Hepatocyte (in vitro differentiated cells): ENCODE results near the gene RASA4. TPM values are rescaled to one million over a fixed set of nuclear protein-coding genes. Genes with fewer than 3 reads are reported as not detected.
"Not testable (repeated sequence)": the region's sequence is repeated elsewhere in the genome, so short reads cannot be mapped to it uniquely, and the experiment has no call there.

Experiments used
- DNase-seq: peaks from one replicate; pipeline ENCODE4 v3.0.0-alpha.2; 2016; ENCODE audit warnings: low spot score
- H2AFZ ChIP-seq: fragments of 200-600 bp; sonication (generic); 2 replicates; pipeline ENCODE4 v1.6.0; 2016; ENCODE audit warnings: antibody characterized with exemption, mild to moderate bottlenecking
- H3K27ac ChIP-seq: fragments of 200-600 bp; sonication (generic); 2 replicates; pipeline ENCODE4 v1.5.1; 2016; ENCODE audit warnings: mild to moderate bottlenecking
- H3K27me3 ChIP-seq: fragments of 200-600 bp; sonication (generic); 2 replicates; pipeline ENCODE4 v1.6.1; 2016
- H3K36me3 ChIP-seq: fragments of 200-600 bp; sonication (generic); replicated peaks from 2 replicates; pipeline ENCODE4 v1.5.1; 2016; ENCODE audit warnings: low read depth; ENCODE audit not compliant: insufficient read depth
- H3K4me1 ChIP-seq: fragments of 200-600 bp; sonication (generic); 2 replicates; pipeline ENCODE4 v1.5.1; 2016; ENCODE audit warnings: mild to moderate bottlenecking, moderate library complexity; ENCODE audit not compliant: insufficient read depth
- H3K4me2 ChIP-seq: fragments of 200-600 bp; sonication (generic); 2 replicates; pipeline ENCODE4 v1.6.0; 2016
- H3K4me3 ChIP-seq: fragments of 200-600 bp; sonication (generic); 2 replicates; pipeline ENCODE4 v1.5.1; 2016; ENCODE audit warnings: mild to moderate bottlenecking
- H3K79me2 ChIP-seq: fragments of 200-600 bp; sonication (generic); 2 replicates; pipeline ENCODE4 v1.6.0; 2017; ENCODE audit warnings: mild to moderate bottlenecking
- H3K9me2 ChIP-seq: fragments of 200-600 bp; sonication (generic); replicated peaks from 2 replicates; pipeline ENCODE4 v1.6.0; 2017; ENCODE audit warnings: mild to moderate bottlenecking; ENCODE audit not compliant: insufficient read depth
- H3K9me3 ChIP-seq: fragments of 200-600 bp; sonication (generic); 2 replicates; pipeline ENCODE4 v1.5.1; 2016; ENCODE audit warnings: low read depth, mild to moderate bottlenecking
- H4K20me1 ChIP-seq: fragments of 200-600 bp; sonication (generic); 2 replicates; pipeline ENCODE4 v1.6.0; 2016; ENCODE audit warnings: mild to moderate bottlenecking; ENCODE audit not compliant: insufficient read depth, poor library complexity, severe bottlenecking
- WGBS: methylation state at CpG from one replicate; pipeline ENCODE4 v1.1.6; 2016; ENCODE audit warnings: low lambda C conversion rate; ENCODE audit errors: missing lambda C conversion rate; 5-methylcytosine and 5-hydroxymethylcytosine counted together
- polyA plus RNA-seq: library from polyadenylated mRNA; unstranded; fragments of >200 nt; fragmentation: Nextera tagmentation; extraction: Ambion mirVana; gene quantifications from 2 replicates; pipeline ENCODE4 v1.2.1, GENCODE V29; 2016
- total RNA-seq: library from RNA; depleted of rRNA; stranded (reverse); fragments of >200 nt; gene quantifications from 2 replicates; pipeline ENCODE4 v1.2.3, GENCODE V29; 2014

Gene RASA4
- total and polyA plus RNA-seq, 2 experiments from 2014 or later = 10.5 to 13.7 TPM

DNA sequence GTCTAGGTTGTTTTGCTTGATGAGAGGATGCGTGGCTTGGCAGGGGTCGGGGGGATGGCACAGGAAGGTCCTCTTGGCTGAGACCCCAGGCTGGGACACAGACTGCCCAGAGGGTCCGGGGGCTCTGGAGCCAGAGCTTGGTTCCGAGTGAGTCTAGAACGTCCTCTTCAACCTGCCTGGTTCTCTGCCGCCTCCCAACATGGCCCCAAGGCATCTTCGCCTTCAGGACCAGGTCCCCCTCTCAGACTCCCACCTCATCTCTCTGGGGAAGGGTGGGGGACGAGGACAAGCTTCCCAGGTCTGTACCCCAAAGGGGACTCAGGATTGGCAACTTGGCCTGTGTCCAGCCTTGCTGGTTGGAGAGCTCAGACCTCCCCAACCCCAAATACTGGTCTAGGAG is 74.5 kb downstream of the RASA4 start:
- not testable (repeated sequence) for H3K27ac ChIP-seq, H3K36me3 ChIP-seq, H2AFZ ChIP-seq, H3K4me1 ChIP-seq, H4K20me1 ChIP-seq, H3K9me3 ChIP-seq, H3K79me2 ChIP-seq, H3K4me2 ChIP-seq, DNase-seq, H3K9me2 ChIP-seq, H3K4me3 ChIP-seq, H3K27me3 ChIP-seq
- WGBS = no CpG with 5 or more reads among the region's 8 CpGs

DNA sequence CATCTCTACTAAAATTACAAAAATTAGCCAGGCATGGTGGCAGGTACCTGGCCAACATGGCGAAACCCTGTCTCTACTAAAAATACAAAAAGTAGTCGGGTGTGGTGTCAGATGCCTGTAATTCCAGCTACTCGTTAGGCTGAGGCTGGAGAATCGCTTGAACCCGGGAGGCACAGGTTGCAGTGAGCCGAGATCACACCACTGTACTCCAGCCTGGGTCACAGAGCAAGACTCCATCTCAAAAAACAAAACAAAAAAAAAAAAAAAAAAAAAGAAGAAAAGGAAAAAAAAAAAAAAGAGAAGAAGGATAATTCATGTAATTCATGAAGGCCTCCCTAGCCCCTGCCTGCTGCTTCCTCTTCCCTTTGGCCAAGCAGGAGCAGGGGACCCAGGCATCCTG is 76.0 kb downstream of the RASA4 start:
- H3K27me3 ChIP-seq, H3K36me3 ChIP-seq, H3K9me2 ChIP-seq, H3K4me1 ChIP-seq, H2AFZ ChIP-seq, H3K27ac ChIP-seq, H3K4me3 ChIP-seq, H3K79me2 ChIP-seq, H4K20me1 ChIP-seq, DNase-seq, H3K9me3 ChIP-seq, H3K4me2 ChIP-seq: not testable (repeated sequence)
- WGBS = 91% methylated on average over 5 of the region's 6 CpGs

DNA sequence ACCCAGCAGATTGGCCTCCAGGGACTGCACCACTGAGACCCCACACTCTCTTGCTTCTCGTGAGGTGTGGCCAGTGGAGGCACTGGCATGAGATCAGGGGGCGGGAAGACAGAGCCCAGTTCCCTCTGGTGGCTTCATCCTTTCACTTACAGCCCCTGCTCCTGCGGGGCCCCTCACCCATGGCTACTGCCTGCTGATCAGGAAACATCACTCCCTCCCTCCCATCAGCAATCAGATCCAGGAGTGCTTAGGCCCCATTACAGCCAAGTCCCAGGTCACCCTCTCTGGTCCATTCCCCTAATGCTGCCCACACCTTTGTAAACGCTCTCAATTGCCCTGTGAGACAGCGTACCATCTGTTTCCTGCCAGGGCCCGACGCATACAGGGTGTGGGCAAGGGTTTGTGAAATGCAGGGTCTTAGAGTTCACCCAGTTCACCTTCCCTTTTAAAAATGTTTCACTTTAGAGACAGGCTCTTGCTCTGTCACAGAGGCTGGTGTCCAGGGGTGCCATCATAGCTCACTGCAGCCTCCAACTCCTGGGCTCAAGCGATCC is 81.4 kb downstream of the RASA4 start:
- H3K27ac ChIP-seq, H4K20me1 ChIP-seq, H3K4me2 ChIP-seq, H3K36me3 ChIP-seq, DNase-seq, H3K9me2 ChIP-seq, H3K4me1 ChIP-seq, H3K27me3 ChIP-seq, H3K79me2 ChIP-seq, H3K4me3 ChIP-seq, H3K9me3 ChIP-seq, H2AFZ ChIP-seq: not testable (repeated sequence)
- 83% methylated on average over 1 of the region's 8 CpGs for WGBS

DNA sequence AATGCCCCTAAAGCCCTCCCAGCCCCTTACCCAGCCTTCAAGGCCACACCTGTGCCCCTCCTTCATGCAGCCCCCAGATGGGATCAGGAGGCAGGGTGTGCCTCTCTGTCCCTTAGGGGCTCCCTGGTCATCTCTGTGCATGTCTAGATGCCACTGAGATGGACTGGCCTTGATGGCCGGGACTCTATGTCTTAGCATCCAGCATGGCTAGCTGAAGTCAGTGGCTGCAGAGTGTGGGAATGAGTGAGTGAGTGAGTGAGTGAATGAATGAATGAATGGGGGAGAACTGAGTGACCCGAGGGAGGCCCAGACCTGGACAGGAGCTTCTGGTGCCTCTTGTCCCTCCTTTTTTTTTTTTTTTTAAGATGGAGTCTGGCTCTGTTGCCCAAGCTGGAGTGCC is 84.4 kb downstream of the RASA4 start:
- not testable (repeated sequence) for H2AFZ ChIP-seq, DNase-seq, H4K20me1 ChIP-seq, H3K9me2 ChIP-seq, H3K27me3 ChIP-seq, H3K79me2 ChIP-seq, H3K4me1 ChIP-seq, H3K4me2 ChIP-seq, H3K27ac ChIP-seq, H3K36me3 ChIP-seq, H3K9me3 ChIP-seq, H3K4me3 ChIP-seq
- WGBS = 88% methylated on average over 2 of the region's 2 CpGs

DNA sequence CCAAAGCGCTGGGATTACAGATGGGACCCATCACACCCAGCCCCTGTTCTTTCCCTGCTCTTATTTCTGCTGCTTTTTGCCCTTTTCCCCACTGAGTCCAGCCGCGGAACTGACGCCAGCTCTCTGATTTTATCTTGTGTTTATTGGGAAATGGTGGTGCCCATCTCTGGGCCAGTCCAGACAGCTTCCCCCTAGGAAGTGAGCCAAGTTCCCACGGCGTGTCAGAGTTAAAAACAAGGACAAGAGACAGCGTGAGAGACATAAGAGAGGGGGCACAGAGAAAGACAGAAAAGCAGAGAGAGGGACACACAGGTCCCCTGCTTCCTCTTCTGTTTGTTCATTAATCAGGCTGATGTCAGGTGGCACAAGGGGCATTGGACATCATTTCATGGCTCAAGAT is 85.0 kb downstream of the RASA4 start:
- H3K4me2 ChIP-seq, H3K4me1 ChIP-seq, H4K20me1 ChIP-seq, H3K36me3 ChIP-seq, H2AFZ ChIP-seq, H3K4me3 ChIP-seq, H3K27ac ChIP-seq, H3K9me2 ChIP-seq, DNase-seq, H3K27me3 ChIP-seq, H3K79me2 ChIP-seq, H3K9me3 ChIP-seq: not testable (repeated sequence)
- no CpG with 5 or more reads among the region's 7 CpGs for WGBS

DNA sequence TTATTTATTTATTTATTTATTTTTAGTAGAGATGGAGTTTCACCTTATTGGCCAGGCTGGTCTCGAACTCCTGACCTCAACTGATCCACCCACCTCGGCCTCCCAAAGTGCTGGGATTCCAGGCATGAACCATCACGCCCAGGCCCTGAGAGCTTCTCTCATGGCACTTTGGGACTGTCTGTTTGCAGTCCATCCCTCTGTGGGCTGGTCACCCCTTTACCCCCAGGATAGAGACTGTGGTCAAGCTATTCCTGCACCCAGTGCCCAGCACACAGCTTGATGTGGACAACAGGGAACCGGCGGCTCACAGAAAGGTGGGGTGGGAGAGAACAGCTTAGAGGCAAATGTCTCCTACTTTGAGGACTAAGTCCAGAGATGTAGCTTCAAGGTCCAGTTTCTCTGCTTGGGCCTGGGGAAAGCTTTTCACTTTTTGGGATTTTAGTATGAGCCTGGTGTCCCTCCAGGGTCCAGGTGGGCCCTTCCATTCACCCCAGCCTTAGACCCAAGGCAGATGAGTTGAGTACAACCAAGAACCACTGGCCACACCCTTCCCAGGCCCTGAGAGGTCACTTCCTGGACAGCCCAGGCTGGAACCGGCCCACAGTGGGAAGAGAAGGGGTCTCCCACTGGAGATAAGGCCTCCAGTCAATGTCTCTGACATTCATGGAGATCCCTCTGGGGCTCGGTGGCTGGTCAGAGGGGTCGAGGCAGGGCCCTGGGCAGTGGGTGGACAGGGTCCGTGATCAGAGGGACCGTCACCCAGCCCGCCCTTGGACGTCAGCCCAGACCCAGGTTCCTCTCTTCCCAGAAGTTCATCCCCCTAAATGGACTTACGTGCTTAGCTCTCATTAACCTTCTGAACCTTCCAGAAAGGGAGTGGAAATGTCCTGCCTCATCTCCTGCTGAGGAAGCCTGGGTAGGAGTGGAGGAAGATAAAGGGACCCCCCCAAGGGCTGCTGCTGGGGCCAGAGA is 88.4 kb downstream of the RASA4 start:
- H3K4me3 ChIP-seq, H3K4me2 ChIP-seq, H3K9me3 ChIP-seq, H3K27ac ChIP-seq, H3K27me3 ChIP-seq, DNase-seq, H3K36me3 ChIP-seq, H3K4me1 ChIP-seq, H2AFZ ChIP-seq, H3K9me2 ChIP-seq, H3K79me2 ChIP-seq, H4K20me1 ChIP-seq: not testable (repeated sequence)
- WGBS = no CpG with 5 or more reads among the region's 13 CpGs

DNA sequence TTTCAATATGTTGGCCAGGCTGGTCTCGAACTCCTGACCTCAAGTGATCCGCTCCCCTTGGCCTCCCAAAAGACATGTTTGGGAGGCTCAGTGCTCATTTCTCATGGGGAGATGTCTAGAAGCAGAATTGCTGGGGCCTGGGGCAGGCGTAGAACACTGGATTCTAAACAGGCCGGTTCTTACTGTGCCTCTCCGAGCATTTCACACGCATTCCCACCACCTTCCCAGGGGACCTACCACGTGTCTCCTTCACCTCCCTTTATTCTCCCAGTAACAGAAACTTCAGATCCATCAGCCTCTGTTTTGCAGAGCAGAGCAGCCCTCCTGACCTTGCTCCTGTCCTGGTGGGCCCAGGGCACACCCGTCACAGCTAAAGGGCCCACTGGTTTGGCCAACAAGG is 89.4 kb downstream of the RASA4 start:
- H3K27ac ChIP-seq, DNase-seq, H3K4me2 ChIP-seq, H2AFZ ChIP-seq, H3K36me3 ChIP-seq, H3K9me2 ChIP-seq, H4K20me1 ChIP-seq, H3K79me2 ChIP-seq, H3K9me3 ChIP-seq, H3K4me1 ChIP-seq, H3K4me3 ChIP-seq, H3K27me3 ChIP-seq: not testable (repeated sequence)
- WGBS = 71% methylated on average over 1 of the region's 8 CpGs

DNA sequence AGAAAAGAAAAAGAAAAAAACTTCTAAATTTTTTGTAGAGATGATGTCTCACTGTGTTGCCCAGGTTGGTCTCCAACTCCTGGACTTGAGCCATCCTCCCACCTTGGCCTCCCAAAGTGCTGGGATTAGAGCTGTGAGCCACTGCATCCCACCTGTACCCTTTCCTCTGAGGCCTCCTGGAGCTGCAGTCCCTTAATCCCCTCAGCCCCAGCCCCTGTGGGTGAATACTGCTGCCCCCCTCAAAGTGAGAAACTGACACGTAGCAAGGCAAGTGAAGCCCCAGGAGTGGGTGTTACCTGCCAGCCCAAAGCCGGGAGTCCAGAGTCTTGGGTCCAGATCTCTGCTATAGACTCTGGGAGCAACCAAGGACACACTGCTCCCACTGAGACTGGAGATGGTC is 91.8 kb downstream of the RASA4 start:
- H3K79me2 ChIP-seq, DNase-seq, H3K9me3 ChIP-seq, H3K4me1 ChIP-seq, H3K4me3 ChIP-seq, H3K27me3 ChIP-seq, H2AFZ ChIP-seq, H3K27ac ChIP-seq, H3K9me2 ChIP-seq, H3K36me3 ChIP-seq, H4K20me1 ChIP-seq, H3K4me2 ChIP-seq: not testable (repeated sequence)
- no CpG with 5 or more reads among the region's 2 CpGs for WGBS
